ENCODE data around the gene KIF2B.

GRCh38 chr17:53797501-53797900, 25.2 kb upstream of the KIF2B start:
- TF ChIP-seq, protein P1, sequence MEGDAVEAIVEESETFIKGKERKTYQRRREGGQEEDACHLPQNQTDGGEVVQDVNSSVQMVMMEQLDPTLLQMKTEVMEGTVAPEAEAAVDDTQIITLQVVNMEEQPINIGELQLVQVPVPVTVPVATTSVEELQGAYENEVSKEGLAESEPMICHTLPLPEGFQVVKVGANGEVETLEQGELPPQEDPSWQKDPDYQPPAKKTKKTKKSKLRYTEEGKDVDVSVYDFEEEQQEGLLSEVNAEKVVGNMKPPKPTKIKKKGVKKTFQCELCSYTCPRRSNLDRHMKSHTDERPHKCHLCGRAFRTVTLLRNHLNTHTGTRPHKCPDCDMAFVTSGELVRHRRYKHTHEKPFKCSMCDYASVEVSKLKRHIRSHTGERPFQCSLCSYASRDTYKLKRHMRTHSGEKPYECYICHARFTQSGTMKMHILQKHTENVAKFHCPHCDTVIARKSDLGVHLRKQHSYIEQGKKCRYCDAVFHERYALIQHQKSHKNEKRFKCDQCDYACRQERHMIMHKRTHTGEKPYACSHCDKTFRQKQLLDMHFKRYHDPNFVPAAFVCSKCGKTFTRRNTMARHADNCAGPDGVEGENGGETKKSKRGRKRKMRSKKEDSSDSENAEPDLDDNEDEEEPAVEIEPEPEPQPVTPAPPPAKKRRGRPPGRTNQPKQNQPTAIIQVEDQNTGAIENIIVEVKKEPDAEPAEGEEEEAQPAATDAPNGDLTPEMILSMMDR (IDR thresholded peaks at IDR 0.05; ENCODE audit: poor library complexity, severe bottlenecking), result no peak
- TF ChIP-seq POLR2AphosphoS5 (IDR thresholded peaks at IDR 0.05) (peak; percentile 41), EP300 (conservative IDR thresholded peaks at IDR 0.05; ENCODE audit: poor library complexity, severe bottlenecking) (peak; percentile 73), MXI1 (conservative IDR thresholded peaks at IDR 0.05; ENCODE audit: poor library complexity, severe bottlenecking) (no peak), REST (IDR thresholded peaks at IDR 0.05; ENCODE audit: borderline replicate concordance) (no peak), EZH2 (IDR thresholded peaks at IDR 0.05; ENCODE audit: borderline replicate concordance, insufficient read depth, low read length, poor library complexity, severe bottlenecking) (no peak), RAD21 (conservative IDR thresholded peaks at IDR 0.05) (no peak), TAF1 (IDR thresholded peaks at IDR 0.05; ENCODE audit: low read depth) (no peak)
